IPS-NIHi7 (cell line): ENCODE data around the gene UTP18.
"Not testable (repeated sequence)": the region's sequence is repeated elsewhere in the genome, so short reads cannot be mapped to it uniquely, and the experiment has no call there.

Experiments used
- DNase-seq: peaks from one replicate; pipeline ENCODE4 v3.0.0; 2012; ENCODE audit warnings: mixed read lengths; ENCODE audit errors: extremely low spot score

The UTP18 gene

DNA sequence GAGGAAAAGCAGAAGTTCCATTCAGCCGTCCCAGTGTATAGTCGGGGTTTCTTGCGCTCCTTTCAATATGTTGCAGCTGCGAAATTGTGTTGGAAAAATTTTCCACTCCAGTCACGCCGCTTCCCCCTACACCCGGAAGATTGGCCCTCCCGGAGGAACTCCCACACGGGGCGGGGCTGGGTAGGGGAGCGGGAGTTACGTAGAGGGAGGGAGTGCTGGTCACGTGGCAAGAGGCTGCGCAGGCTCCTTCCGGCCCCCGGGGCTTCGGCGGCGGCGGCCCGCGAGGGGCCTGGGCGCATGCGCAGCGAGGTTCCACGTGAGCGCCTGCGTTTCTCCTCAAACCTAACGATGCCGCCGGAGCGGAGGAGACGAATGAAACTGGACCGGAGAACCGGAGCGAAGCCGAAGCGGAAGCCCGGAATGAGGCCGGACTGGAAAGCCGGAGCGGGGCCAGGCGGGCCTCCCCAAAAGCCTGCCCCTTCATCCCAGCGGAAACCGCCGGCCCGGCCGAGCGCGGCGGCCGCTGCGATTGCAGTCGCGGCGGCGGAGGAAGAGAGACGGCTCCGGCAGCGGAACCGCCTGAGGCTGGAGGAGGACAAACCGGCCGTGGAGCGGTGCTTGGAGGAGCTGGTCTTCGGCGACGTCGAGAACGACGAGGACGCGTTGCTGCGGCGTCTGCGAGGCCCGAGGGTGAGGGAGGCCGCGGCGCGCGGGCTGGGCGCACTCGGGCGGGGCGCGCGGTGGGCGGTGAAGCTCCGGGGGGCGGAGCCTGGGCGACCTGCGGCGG is at the start of gene UTP18:
Gene UTP18 (plus strand): TSS at position 310 of the 787 bp plus-strand sequence. CDS start 39 bp downstream, at position 349.
- peak; percentile 95 for DNase-seq

DNA sequence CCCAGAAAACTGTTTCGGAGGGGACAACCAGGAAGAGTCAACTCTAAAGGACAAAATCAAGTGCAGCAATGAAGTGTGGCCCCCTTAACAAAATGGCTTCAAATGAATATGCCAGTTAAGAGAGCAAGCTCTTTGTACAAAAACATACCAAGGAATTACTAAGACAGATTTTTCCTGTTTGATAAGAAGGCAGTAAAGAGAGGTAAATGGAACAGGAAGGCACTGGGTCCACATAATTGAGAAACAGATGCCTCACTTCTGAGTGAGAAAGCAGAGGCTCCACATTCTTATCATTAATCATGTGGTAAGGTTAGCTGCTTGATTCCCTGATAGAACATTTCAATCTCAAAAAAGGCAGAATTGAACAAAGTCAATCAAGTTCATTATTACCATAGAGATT is 45.4 kb upstream of the UTP18 start:
- DNase-seq = no peak

- no peak for DNase-seq
These were observed 42.4 kb upstream of the UTP18 start for GRCh38 chr17:51217946-51218345.

GRCh38 chr17:51221322-51221721 is 39.0 kb upstream of the UTP18 start:
- DNase-seq = no peak

DNA sequence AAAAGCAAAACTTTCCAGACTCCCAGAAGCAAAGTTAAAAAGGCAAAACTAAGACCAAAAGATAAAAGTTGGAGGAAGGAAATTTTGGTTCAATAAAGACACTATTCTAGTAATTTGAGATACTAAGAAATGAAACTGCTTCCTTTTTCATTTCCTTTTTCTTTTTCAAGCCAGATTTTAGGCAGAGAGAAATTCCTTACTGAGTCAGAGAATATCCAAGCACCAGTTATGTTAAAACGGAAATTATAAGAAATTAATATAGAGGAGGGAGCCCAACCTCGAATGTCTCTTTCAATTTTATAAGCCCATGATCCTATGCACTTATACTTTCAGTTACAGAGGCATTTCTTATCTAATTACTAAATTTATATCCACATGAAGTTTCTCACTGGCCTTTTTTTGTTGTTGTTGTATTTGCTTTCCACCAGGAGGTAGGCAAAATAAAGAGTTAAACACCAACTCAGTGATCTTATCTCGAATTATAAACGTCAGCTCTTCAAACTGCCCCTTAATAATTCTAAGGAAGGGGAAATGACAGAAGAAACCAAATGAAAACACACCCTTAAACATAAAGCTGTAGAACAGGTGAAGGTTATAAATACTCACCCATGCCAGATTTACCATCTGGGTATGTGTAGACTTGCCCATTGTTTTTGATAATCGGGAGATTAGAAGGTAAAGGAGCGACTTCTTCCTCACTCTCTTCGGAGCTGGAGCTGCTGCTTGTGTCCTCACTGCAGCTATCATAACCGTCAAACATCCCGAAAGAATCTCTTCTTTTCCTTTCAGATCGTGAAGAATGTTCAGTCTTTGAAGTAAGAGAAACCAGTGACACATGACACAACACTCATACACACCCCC is 35.7 kb upstream of the UTP18 start:
- no peak for DNase-seq

DNA sequence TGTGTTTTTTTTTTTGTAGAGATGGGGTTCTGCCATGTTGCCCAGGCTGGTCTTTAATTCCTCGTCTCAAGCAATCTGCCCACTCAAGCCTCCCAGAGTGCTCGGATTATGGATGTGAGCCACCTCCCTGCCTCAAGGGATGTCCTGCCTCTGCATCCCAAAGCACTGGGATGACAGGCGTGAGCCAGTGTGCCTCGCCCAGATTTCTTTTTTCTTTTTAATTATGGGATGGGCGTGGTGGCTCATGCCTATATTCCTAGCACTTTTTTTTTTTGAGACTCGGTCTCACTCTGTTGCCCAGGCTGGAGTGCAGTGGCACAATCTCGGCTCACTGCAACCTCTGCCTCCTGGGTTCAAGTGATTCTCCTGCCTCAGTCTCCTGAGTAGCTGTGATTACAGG is 34.8 kb upstream of the UTP18 start:
- DNase-seq = not testable (repeated sequence)

DNA sequence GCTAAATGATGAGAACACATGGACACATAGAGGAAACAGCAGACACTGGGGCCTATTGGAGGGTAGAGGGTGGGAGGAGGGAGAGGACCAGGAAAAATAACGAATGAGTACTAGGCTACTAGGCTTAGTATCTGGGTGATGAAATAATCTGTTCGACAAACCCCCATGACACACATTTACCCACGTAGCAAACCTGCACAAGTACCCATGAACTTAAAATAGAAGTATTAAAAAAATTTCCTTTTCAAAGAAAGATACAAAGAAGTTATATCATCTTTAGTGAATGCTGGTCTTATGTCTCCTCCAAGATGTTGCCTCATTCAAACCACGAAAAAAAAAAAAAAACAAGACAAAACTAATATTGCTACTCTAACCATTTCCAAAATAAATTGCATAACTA is 32.2 kb upstream of the UTP18 start:
- DNase-seq = no peak

DNA sequence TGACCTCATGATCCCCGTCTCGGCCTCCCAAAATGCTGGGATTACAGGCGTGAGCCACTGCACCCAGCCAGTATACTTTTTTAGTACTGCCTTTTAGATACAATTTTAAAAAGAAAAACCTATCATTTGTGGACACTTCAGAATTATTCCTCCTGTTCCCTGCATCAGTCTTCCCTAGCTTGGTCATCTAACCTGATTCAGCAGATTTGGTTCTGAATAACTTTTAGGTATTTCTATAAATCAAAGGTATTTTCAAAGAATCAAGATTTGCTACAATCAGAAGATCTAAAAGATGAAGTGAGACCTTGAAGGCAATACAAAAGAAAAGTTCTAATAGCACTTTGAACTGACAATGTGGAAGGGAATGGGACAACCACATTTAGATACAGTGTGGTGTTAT is 30.5 kb upstream of the UTP18 start:
- DNase-seq = no peak

DNA sequence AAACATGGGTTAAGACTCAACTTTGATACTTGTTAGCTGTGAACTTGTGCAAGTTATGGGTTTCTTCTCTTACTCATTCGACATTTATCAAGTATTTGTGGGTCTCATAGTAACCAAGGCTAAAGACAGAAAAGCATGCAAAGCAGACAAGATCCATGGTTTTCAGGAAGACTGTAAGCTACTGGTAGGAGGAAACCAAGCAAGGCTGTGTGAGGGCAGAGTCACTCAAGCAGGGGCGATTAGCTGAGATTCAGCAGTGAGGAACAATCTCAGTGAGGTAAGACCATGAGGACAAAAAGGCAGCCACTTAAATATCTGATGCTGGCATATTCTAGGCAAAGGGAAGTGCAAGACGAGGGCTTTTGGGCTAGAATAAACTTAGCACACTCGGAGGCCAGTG is 30.0 kb upstream of the UTP18 start:
- DNase-seq = no peak

DNA sequence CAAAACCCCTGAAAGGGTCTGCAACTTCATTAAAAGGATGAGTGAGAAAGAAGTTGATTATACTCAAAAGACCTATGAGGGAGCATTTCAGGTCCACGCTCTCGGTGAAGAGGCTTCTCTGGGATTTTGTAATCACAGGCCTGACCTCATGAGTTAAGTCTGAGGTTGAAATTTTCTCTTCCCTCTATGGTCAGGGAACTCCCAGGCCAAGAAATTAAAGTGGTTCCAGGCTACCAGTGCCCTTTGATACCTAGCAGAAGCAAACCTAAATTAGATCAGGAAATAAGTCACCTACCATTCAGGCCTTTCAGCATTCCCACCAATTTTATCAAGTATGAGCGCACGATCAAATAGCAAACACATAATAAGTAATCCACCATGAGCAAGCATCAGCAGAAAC is 28.3 kb upstream of the UTP18 start:
- DNase-seq = no peak

DNA sequence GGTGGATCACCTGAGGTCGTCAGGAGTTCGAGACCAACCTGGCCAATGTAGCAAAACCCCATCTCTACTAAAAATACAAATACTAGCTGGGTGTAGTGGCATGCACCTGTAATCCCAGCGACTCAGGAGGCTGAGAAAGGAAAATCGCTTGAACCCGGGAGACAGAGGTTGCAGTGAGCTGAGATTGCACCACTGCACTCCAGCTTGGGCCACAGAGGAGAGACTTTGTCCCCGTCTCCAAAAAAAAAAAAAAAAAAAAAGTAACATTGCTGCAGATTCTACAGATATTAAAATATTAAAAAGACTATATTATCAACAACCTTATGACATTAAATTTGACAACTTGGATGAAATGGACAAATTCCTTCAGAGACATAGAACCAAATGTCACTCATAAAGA is 26.2 kb upstream of the UTP18 start:
- DNase-seq = no peak

- no peak for DNase-seq
These were observed 22.0 kb upstream of the UTP18 start for GRCh38 chr17:51238255-51238887.

DNA sequence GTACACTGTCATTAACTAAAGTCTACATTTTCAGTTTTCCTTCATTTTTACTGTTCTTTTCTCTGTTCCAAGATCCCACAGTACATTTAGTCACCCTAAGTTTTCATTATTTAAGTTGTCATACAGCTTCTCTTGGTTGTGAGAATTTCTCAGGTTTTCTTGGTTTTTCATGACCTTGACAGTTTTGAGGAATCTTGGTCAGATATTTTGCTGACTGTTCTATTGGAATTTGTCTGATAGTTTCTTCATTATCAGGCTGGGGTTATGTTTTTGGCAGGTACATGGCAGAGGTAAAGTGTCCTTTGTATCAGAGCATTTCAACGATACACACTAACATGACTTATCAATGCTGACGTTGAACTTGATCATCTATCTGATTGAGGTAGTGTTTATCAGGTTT is 20.1 kb upstream of the UTP18 start:
- no peak for DNase-seq

DNA sequence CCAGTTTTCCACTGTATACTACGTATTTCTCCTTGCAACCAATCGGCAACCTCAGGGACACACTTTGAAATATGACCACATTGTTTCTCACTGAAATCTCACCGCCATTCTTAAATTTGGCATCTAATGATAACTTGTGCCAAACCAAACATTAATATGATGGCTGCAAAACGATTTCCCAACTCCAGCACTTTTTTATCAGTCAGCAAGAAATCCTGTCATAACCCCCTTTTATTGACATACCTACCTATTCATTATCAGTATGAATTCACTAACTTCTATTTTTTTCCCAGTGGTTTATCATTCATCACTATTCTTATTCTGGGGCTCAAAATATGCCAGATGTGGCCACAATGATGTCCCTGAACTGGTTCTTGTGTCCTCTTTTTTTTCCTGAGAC is 16.3 kb upstream of the UTP18 start:
- no peak for DNase-seq

- DNase-seq = no peak
These were observed 14.8 kb upstream of the UTP18 start for GRCh38 chr17:51245535-51245934.

- no peak for DNase-seq
These were observed 10.0 kb upstream of the UTP18 start for GRCh38 chr17:51250314-51250840.

DNA sequence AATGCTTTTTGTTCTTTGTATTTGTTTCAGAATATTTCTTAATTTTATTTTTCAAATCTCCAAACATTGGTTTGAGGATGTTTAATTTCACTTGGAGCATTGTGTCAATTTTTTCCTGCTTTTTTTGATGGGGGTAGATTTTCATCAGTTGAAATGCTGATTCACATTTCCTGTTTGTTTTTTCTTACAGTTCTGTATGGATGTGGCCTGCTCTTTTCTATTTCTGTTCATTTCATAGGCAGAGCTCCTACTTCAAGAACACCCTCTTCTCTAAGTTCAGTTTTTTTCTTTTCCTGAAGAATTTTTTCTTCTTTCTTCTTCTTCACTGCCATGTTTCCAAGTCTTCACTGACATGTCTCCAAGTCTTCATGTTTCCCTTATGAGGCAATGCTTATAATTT is 9.3 kb upstream of the UTP18 start:
- no peak for DNase-seq

DNA sequence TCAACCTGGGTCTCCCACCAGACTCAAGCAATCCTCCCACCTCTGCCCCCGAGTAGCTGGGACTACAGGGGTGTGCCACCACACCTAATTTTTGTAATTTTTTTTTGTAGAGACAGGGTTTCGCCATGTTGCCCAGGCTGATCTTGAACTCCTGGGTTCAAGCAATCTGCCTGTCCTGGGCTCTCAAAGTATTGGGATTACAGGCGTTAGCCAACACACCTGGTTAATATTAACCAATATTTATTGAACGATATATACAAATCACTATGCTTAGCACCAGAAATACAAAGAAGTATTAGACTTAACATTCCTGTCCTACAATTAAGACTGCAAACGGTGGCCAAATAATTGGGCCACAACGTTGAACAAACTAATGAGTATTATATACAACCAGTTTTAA is 4.7 kb upstream of the UTP18 start:
- DNase-seq = no peak

- no peak for DNase-seq
These were observed 4.2 kb upstream of the UTP18 start for GRCh38 chr17:51256101-51256500.

DNA sequence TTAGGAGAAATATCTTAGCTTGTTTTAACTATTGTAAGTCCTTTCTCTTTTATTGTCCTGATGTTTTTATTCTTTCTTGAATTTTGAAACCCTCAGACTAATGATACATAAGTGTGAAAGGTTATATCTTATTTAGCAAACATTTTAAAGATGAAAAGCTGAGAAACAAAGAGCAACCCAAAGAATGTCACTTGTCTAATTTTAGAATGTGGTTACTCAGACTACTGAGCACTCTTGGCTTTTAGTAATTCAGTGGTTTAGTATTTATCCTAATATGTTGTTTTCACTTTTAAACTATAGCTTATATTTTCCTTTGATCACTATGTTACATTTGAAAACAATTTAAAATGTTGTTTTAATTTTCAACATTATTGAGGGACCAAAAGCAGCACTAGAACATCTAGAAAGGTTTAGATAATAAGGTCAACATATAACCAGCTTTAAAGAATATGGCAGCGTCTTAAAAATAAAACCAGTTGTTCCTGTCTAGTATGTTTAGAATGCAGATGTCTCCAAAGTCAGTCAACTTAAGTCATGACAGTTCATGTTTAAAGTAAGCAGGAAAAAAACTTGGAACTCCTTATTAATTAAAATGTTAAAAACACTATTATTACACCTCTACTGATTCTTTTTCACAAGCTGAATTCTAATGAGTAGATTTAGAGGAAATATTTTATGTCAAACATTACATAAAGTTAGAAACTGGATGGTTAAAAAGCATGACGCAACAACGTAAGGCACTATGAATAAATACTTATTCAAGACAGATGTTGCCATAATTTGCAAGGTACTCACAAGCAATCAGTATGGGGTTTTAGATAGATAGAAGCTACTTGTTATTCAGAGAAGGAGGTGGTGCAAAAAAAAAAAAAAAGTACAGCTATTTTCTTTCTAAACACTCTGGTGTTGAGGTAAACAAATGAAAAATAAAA is 2.9 kb upstream of the UTP18 start:
- DNase-seq = no peak
